C4-2B (cell line): ENCODE results near the gene AP1G2.

Experiments used
- H3K27ac ChIP-seq: fragments of 450-650 bp; 2 replicates; pipeline ENCODE4 v1.5.1; 2017
- ZFX ChIP-seq: fragments of 450-650 bp; IDR thresholded peaks from 2 replicates; pipeline ENCODE4 v1.6.1; 2017
- TF ChIP-seq, protein P1 (sequence below): fragments of 450-650 bp; conservative IDR thresholded peaks from 2 replicates; pipeline ENCODE4 v1.5.1; 2017; ENCODE audit warnings: mild to moderate bottlenecking

The AP1G2 gene

DNA sequence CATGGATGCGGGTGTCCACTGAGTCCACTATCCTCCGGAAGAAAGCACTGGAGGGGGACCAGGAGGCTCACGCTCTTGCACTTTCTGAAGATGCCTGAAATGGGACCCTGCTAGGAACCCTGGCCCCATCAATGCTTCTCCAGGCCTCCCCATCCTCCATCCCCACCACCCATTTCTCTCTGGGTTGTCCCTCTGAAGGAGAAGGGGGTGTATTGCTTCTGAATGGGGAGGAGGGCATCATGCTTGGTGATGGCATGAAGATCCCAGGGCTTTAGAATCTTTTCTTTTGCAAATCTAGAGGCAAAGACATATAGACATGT lies 11.7 kb upstream of the AP1G2 start:
- TF ChIP-seq, protein P1, sequence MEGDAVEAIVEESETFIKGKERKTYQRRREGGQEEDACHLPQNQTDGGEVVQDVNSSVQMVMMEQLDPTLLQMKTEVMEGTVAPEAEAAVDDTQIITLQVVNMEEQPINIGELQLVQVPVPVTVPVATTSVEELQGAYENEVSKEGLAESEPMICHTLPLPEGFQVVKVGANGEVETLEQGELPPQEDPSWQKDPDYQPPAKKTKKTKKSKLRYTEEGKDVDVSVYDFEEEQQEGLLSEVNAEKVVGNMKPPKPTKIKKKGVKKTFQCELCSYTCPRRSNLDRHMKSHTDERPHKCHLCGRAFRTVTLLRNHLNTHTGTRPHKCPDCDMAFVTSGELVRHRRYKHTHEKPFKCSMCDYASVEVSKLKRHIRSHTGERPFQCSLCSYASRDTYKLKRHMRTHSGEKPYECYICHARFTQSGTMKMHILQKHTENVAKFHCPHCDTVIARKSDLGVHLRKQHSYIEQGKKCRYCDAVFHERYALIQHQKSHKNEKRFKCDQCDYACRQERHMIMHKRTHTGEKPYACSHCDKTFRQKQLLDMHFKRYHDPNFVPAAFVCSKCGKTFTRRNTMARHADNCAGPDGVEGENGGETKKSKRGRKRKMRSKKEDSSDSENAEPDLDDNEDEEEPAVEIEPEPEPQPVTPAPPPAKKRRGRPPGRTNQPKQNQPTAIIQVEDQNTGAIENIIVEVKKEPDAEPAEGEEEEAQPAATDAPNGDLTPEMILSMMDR, result no peak
- TF ChIP-seq ZFX, result no peak
- no peak overlapping the region for H3K27ac ChIP-seq

DNA sequence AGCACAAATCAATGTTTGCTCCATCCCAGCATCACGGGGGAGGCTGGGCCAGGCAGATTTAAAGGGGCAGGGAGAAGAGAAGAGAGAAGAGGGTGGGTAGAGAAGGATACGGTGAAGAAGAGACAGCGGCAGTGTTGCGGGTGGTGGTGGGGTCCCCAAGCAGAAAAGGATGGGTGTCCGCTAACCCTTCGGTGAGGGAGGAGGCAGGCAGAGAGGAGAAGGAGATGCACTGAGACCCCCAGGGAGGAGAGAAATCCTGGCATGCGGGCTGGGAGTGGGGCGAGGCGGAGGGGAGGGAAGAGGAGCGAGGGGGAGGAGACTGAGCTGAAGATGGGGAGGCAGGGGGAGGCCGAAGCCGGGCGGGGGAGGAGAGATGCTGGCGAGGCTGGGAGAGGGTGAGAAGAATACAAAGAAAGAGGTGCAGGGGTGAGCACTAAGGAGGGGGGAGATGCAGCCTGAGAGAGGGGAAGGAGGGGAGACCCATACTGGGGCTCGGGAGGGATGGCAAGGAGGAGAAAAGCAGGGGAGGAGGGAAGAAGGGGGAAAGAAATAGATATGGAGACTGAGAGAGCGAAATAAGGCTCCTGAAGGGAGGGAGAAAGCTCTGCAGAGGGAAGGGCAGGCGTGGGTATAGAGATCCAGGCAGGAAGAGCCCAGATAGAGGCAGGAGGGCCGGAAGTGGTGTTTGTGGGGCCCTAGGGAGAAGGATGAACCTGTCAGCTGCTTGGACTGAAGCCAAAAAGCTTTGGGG lies 11.1 kb upstream of the AP1G2 start, which contains the start of gene JPH4:
Gene JPH4 (minus strand): TSS at position 231 of the 751 bp plus-strand sequence. CDS start 1,337 bp downstream, outside the sequence.
- no peak for TF ChIP-seq ZFX
- TF ChIP-seq, protein P1, result no peak
- no peak within 1 kb of the TSS for H3K27ac ChIP-seq

DNA sequence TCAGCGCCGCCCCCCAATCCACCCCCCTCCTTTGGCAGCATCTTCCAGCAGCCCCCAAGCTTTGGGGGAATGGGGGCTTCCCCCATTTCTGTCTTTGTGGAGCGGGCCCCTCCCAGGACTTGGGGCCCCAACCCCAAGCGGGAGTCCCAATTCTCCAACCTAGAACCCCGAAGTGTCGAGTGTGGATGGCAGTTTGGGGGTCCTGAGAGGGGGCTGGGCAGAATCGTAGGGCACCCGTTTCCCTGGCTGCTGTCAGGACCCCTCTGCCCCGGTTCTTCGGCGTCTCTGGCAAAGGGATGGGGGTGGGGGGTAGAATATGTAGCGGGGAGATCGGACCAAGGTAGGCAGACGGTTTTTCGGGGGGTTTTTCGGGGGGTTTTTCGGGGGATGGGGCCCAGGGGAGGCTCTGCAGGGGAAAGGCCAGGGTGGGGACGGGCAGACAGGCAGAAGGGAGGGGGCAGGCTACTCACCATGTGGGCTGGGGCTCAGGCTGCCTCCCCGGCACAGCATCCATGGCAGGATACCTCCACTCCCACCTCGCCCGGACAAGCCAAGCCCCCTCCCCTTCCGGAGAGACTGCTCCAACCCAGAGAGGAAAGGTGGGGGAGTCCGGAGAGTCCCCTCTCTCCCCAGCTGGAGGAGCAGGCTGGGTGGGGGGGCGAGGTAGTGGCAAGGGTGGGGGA lies 10.3 kb upstream of the AP1G2 start:
- no peak overlapping the region for H3K27ac ChIP-seq
- TF ChIP-seq, protein P1, result no peak
- TF ChIP-seq ZFX, result no peak

DNA sequence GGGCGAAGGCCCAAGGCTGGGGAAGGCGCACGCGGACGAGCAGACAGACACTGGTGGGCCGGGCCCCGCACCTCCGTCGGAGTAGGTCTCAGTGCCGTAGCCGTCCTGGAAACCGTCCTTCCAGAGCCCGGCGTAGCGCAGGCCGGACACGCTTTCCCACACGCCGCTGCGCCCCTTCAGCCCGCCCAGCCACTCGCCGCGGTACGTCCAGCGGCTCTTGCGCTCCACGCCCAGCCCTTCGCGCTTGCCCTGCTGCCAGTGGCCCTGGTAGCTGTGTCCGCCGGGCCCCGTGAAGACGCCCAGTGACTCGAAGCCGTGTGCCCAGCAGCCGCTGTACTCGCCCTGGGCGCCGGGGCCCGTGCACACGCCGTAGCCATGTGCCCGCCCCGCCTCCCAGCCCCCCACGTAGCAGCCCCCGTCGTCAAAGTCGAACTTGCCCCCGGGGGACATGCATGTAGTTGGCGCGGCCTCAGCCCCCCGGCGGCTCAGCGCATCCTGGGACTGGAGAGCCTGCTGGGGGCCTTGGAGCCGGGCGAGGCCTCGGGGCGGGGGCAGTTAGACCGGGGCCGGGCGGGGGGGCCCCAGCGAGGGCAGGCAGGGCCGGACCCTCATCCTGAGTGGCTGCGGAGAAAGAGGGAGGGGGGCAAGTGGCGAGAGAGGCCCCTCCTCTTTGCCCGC lies 9.6 kb upstream of the AP1G2 start:
- H3K27ac ChIP-seq, result no peak overlapping the region
- TF ChIP-seq ZFX, result no peak
- TF ChIP-seq, protein P1, result no peak

DNA sequence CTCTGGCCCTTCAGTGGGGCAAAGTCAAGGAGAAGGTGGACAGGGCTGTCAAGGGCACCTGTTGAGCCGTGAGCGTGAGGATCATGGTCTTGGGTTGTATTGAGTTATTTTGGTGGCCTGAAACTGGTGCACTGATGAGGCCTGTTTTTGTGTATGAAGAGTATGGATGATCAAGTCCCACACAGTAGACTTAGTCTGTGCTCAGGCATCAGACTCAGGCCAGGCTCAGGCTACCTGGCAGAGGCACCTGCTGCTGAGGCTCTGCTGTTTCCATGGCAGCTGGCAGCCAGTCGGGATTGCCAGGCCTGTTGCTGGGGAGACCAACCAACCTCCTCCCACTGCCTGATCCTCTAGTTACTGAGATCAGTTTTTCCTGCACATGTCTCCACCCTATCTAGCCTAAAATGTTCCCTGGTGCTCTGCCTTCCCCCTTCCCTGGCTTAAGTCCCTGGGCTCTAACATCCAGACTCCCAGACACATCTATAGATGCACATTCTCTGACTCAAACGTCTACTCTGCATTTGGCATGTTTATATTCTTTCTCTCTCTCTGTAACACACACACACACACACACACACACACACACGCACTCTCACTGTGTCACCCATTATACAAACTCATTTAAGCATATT lies 5.9 kb upstream of the AP1G2 start:
- no peak overlapping the region for H3K27ac ChIP-seq
- TF ChIP-seq, protein P1, result no peak
- no peak for TF ChIP-seq ZFX

DNA sequence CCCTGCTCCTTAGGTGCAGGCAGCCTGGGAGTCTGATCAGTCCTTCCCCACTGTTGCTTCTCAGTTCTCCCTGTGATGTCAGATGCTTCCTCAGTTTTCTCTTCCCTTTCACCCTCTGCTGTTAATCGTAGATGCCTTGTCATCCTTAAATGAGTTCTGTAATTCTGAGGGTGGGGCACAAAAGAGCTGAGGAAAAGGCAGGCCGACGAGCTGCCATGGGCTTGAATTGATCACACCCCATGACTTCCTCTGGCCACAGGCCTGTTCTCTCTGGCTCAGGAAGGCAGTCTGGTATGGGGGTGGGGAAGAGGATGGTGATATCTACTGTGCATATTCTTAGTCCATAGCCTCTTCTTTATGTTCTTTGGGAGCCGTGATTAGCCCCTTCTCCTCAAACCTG lies 5.2 kb upstream of the AP1G2 start:
- H3K27ac ChIP-seq, result no peak overlapping the region
- TF ChIP-seq, protein P1, result no peak
- no peak for TF ChIP-seq ZFX

DNA sequence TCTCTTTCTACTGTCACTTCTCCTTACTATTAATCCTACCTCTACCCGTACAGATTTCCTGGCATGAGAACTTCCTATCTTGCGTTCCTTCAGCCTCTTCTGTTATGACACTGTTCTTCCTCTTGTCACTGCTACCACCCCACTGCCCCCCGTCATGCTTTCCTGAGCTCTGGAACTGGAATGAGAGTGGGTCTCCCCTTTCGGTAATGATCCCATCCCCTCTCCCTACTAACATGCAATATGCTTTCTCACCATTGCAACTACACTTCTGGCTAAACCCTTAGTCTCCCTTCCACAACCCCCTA lies 4.9 kb upstream of the AP1G2 start:
- TF ChIP-seq ZFX, result no peak
- TF ChIP-seq, protein P1, result no peak

More for the DNA sequence above, 4.9 kb upstream of the AP1G2 start:
- H3K27ac ChIP-seq, result no peak overlapping the region
